HG03064 (cell line): Measurements from ENCODE around the gene FHAD1.

Experiments used
- ATAC-seq: cut with Tn5 transposase; IDR thresholded peaks from one replicate; pipeline ENCODE4 v1.9.1; 2021; ENCODE audit warnings: low read depth; ENCODE audit not compliant: unreplicated experiment

Gene FHAD1

GRCh38 chr1:15245593-15246360 is 1.2 kb upstream of the FHAD1 start:
- ATAC-seq = no peak

DNA sequence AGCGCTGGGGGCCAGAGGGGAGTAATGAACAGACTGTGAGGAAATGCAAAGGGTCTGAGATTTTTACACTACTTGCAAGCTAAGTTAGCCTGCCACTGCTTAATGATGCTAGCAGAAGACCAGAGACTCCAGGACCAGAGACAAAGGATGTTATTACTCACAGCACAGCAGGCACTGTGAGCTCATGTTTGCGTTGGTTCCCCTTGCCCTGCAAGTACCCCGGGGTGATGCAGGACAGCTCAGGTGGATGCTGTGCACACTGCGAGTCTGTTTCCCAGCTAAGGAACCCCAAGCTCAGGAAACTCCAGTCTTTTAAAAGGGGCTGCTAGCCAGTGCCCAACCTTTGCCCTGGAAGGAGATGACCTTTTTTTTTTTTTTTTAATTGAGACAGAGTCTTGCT is 1.2 kb downstream of the FHAD1 start:
- no peak for ATAC-seq

DNA sequence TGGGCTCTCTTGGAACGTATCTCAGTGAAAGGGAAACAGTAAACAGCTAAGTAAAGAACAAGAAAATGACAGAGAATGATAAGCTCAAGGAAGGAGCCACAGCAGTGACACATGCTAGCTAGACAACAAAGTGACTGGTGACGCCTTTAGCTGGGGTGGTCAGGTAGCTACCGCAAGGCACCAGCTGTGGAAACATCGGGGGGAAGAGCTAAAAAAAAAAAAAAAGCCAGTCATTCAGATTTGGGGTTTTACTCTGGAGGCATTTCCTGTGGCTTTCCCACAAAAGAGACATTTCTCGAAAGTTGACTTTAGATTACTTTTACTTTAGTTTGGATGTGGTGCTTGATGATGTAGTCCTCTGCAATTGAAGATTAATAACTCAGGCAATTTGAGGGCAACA is 2.1 kb downstream of the FHAD1 start:
- no peak for ATAC-seq

GRCh38 chr1:15251857-15252835 is 5.1 kb downstream of the FHAD1 start:
- no peak for ATAC-seq

DNA sequence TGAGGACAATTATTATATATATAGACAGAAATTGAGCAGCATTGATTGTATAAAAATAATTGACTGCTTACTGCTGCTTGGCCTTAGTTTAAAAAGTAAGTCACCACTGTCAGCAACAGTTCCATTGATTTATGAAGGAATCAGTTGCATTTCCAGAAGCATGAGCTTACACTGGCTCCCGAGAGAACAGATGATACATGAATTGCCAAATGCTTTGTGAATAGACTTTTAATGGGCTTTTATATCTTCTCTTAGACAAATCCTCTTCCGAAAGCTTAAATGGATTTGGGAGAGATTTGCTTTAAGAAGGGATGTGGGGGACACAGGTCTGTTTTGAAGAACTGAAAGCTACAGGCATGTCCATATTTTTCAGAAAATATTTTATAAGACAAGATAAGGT is 7.5 kb downstream of the FHAD1 start:
- no peak for ATAC-seq

DNA sequence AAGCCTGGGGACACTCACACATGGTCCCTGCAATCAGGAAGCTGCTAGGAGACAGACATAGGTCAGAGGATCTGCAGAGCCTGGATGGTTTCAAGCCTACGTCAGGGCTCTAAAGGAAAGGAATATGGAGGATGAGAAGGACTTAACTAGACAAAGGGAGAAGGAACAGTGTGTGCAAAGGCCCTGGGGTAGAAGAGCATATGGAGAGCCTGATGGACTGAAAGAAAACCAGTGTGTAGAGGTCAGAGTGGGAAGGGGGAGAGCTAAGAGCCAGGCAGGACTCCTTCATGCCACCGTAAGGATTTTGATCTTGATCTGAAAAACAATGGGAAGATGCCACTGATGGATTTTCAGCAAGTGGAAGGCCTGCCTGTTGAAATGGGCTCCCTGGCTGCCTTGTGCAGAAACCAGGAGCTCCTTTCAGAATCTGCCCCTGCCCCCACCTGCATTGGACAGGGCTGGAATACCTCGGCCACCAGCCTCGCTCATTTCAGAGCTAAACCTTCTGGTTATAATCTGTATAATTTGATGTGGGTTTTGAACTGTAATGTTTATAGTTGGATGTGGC is 8.6 kb downstream of the FHAD1 start:
- no peak for ATAC-seq

DNA sequence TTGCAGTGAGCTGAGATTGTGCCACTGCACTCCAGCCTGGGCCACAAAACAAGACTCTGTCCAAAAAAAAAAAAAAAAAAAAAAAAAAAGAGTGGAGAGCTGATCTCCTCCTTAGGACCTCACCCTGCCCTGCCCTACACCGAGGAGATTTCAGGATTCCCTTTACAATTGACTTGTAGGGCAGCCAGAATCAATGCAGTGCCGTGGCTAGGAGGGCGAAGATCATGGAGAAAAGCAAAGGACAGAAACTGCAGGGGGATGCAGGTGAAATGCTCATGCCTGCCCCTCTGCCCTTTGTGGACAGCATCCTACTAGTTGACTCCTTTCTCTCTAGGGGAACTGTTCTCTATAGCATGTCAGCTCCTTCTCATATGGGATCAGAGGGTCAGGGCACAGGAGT is 9.6 kb downstream of the FHAD1 start:
- no peak for ATAC-seq

GRCh38 chr1:15257309-15257708 is 10.3 kb downstream of the FHAD1 start:
- ATAC-seq = no peak

DNA sequence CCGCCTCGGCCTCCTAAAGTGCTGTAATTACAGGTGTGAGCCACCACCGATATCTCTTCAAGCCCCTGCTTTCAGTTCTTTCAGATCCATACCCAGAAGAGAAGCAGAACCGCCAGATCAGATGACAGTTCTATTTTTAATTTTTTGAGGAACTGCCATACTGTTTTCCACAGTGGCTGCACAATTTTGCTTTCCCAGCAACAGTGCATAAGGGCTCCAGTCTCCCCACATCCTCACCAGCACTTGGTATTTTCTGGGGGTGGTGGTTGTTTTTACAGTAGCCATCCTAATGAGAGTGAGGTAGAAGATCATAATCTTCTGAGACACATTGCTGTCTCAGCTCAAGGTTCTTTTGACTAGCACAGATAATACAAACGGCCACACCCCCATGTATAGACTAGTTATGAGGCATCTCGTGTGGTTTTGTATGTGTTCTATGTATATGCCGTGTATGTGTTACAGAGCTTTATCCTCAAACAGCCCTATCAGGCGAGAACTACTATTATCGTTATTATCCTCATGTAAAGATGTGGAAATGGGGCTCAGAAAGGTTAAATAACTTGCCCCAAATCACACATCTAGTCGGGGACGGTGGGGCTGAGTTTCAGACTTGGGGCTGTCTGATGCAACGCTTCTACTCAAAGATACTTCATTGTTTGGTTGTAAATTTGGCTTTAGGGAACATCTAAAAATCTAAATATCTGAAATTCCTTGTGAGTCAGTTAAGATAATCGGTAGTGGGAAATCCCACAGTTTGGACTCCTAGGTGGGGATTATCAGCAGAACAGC is 12.0 kb downstream of the FHAD1 start:
- no peak for ATAC-seq

GRCh38 chr1:15259622-15260007 is 12.6 kb downstream of the FHAD1 start:
- no peak for ATAC-seq

- ATAC-seq = no peak
These were observed 13.6 kb downstream of the FHAD1 start for GRCh38 chr1:15260418-15261154.

DNA sequence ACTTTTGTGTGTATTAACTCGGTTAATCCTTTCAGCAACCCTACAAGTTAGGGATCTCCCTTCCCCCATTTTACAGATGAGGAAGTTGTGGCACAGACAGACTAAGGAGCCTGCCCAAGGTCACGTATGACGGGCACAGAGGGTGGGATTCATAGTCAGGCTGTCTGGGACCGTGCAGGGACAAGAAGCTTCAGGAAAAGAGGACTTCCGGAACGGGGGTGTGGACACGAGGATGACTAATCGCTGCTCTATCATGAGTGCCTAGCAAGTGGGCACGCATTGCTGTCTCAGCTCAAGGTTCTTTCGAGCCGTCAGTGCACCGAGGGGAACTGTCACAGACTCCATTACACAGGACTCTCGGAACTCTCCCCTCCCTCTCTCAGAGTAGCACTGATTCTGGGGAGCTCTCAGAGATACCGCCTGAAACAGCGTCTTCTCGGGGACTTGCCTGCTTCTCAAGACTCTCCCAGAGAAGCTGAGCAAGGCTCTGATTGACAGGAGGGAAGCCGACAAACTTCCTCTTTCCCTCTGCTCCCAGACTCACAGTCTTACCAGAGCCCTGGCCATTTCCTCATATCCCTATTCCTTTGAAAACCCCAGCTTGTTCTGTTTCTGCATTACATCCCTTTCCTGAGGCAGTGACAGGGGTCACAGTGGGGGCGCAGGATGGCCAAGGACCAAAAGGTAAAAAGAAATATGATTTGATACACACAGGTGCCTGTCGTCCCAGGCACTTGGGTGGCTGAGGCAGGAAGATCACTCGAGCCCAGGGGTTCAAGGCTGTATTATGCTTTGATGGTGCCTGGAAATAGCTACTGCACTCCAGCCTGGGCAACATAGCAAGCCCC is 14.4 kb downstream of the FHAD1 start:
- no peak for ATAC-seq

- no peak for ATAC-seq
These were observed 15.0 kb downstream of the FHAD1 start for GRCh38 chr1:15262003-15262377.

GRCh38 chr1:15262706-15263105 is 15.7 kb downstream of the FHAD1 start:
- ATAC-seq = no peak

DNA sequence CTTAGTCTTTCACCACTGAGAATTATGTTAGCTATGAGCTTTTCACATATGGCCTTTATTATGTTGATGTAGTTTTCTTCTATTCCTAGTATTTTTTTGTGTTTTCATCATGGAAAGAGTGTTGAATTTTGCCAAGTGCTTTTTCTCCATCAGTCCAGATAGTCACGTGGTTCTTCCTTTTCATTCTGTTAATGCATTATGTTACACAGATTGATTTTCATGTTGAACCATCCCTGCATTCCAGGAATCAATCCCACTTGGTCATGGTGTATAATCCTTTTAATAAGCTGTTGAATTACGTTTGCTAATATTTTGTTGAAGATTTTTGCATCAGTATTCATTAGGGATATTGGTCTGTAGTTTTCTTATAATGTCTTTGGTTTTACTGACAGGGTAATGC is 17.7 kb downstream of the FHAD1 start:
- no peak for ATAC-seq

GRCh38 chr1:15271196-15271595 is 24.2 kb downstream of the FHAD1 start:
- ATAC-seq = no peak

- no peak for ATAC-seq
These were observed 25.2 kb downstream of the FHAD1 start for GRCh38 chr1:15272009-15272781.

DNA sequence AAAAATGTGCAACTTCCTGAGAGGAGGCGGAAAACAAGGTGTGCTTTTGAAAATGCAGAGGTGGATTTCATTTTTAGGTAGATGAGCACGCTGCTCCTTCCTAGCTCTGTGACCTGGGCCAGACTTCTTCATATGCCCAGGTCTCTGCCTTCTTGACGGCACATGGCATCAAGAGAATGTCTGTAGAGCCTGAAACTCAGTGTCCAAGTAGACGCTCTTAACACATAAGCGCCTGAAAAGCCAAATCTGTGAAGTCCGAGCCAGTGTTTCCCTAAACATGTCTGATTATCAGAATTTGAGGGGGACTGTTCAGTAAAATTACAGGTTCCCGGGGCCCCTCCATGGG is 25.7 kb downstream of the FHAD1 start:
- no peak for ATAC-seq
